ENCODE data around the gene GALNT10.

- no peak for TF ChIP-seq CTCF (optimal IDR thresholded peaks at IDR 0.05 in 1 of 3, IDR thresholded peaks at IDR 0.05 in 1 of 3, conservative IDR thresholded peaks at IDR 0.05 in 1 of 3; ENCODE audit: extremely low read depth in 1 of 3, insufficient read depth in 2 of 3, low read length in 3 of 3)
- no peak for TF ChIP-seq EZH2 (IDR thresholded peaks at IDR 0.05; ENCODE audit: low read length)
Measured at GRCh38 chr5:154164249-154164581, 26.3 kb upstream of the GALNT10 start.

All from keratinocyte (primary cell).